ENCODE measurements around the gene POLN. TPM values are rescaled to one million over a fixed set of nuclear protein-coding genes. Genes with fewer than 3 reads are reported as not detected.

POLN gene
- polyA plus RNA-seq, 1 experiment: 0.35 TPM

DNA sequence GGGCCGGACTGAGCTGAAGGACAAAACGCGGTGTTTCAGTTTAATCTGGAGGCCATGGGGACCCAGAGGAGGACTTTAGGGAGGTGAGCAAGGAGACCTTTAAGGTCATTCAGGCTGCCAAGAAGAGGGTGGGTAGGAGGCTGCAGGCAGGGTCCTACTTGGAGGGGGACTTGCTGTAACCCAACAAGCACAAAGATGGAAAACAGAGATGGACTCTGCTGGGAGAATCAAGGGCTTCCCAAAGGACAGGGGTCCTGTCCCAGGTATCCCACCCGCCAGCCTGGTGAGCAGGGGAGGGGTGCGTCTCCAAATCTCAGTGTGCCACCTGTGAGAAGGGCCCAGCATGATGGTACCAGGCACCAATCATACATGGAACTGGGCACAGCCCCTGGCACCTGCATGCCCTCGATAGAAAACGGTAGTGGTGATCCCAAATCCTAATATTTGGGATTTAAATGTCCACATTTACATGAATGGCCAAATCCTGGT lies 3.9 kb upstream of the POLN start:
- TF ChIP-seq, protein P1, sequence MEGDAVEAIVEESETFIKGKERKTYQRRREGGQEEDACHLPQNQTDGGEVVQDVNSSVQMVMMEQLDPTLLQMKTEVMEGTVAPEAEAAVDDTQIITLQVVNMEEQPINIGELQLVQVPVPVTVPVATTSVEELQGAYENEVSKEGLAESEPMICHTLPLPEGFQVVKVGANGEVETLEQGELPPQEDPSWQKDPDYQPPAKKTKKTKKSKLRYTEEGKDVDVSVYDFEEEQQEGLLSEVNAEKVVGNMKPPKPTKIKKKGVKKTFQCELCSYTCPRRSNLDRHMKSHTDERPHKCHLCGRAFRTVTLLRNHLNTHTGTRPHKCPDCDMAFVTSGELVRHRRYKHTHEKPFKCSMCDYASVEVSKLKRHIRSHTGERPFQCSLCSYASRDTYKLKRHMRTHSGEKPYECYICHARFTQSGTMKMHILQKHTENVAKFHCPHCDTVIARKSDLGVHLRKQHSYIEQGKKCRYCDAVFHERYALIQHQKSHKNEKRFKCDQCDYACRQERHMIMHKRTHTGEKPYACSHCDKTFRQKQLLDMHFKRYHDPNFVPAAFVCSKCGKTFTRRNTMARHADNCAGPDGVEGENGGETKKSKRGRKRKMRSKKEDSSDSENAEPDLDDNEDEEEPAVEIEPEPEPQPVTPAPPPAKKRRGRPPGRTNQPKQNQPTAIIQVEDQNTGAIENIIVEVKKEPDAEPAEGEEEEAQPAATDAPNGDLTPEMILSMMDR (IDR thresholded peaks at IDR 0.05; ENCODE audit: low read depth, low read length): no peak
- CTCF ChIA-PET: no interaction called here
- no peak overlapping the region for H3K4me3 ChIP-seq (ENCODE audit: low read depth, low read length)
- H3K27me3 ChIP-seq (ENCODE audit: control insufficient read depth, insufficient read depth, low read length): no peaks in the 10 kb centered on the region
- no peak for DNase-seq (ENCODE audit: low read depth, low spot score)
- H3K27ac ChIP-seq (ENCODE audit: low read depth, low read length): no peak overlapping the region
- POLR2A ChIA-PET: interaction anchor here (1.6 kb wide), 1 partner anchor 16 kb away, joined by 7 read pairs; the partner anchor contains the start of gene MXD4
- H3K9me3 ChIP-seq (ENCODE audit: control insufficient read depth, insufficient read depth, low read length): peaks cover 3% of the 10 kb centered on the region; the same call in 1 of the 2 replicates

GRCh38 chr4:2245057-2245786 lies 3.3 kb upstream of the POLN start:
- ChIA-PET CTCF (no interaction called here), POLR2A (interaction anchor here (1.6 kb wide), 1 partner anchor 17 kb away, joined by 7 read pairs; the partner anchor contains the start of gene MXD4)
- Histone ChIP-seq H3K4me3 (ENCODE audit: low read depth, low read length) (no peak overlapping the region), H3K27me3 (ENCODE audit: control insufficient read depth, insufficient read depth, low read length) (no peaks in the 10 kb centered on the region), H3K27ac (ENCODE audit: low read depth, low read length) (peak overlapping the region; percentile 24), H3K9me3 (ENCODE audit: control insufficient read depth, insufficient read depth, low read length) (peaks cover 3% of the 10 kb centered on the region; the same call in 1 of the 2 replicates)
- no peak for DNase-seq (ENCODE audit: low read depth, low spot score)
- TF ChIP-seq, protein P1 (IDR thresholded peaks at IDR 0.05; ENCODE audit: low read depth, low read length): no peak

GRCh38 chr4:2243681-2244380 lies 1.9 kb upstream of the POLN start:
- Histone ChIP-seq H3K27ac (ENCODE audit: low read depth, low read length) (no peak overlapping the region), H3K9me3 (ENCODE audit: control insufficient read depth, insufficient read depth, low read length) (peaks cover 3% of the 10 kb centered on the region; the same call in 1 of the 2 replicates), H3K27me3 (ENCODE audit: control insufficient read depth, insufficient read depth, low read length) (no peaks in the 10 kb centered on the region), H3K4me3 (ENCODE audit: low read depth, low read length) (no peak overlapping the region)
- TF ChIP-seq, protein P1 (IDR thresholded peaks at IDR 0.05; ENCODE audit: low read depth, low read length): peak; percentile 15; the same call in 1 of the 2 replicates
- DNase-seq (ENCODE audit: low read depth, low spot score): no peak
- ChIA-PET POLR2A (no interaction called here), CTCF (interaction anchor here (0.6 to 0.9 kb wide), 4 partner anchors 30 to 110 kb away, joined by 3 to 4 read pairs (median 3); no protein-coding TSS in a partner anchor)

GRCh38 chr4:2241003-2241402 lies 918 bp downstream of the POLN start:
- H3K9me3 ChIP-seq (ENCODE audit: control insufficient read depth, insufficient read depth, low read length): peaks cover 3% of the 10 kb centered on the region; the same call in 1 of the 2 replicates
- no peaks in the 10 kb centered on the region for H3K27me3 ChIP-seq (ENCODE audit: control insufficient read depth, insufficient read depth, low read length)
- H3K4me3 ChIP-seq (ENCODE audit: low read depth, low read length): peak overlapping the region; percentile 89
- ChIA-PET POLR2A (interaction anchor here (1.4 to 1.6 kb wide), 2 partner anchors 21 to 23 kb away, joined by 4 to 10 read pairs; partner anchors contain the start of gene MXD4), CTCF (interaction anchor here (1.3 to 2.3 kb wide), 2 partner anchors 21 to 221 kb away, joined by 4 to 7 read pairs; no protein-coding TSS in a partner anchor)
- no peak overlapping the region for H3K27ac ChIP-seq (ENCODE audit: low read depth, low read length)
- TF ChIP-seq, protein P1 (IDR thresholded peaks at IDR 0.05; ENCODE audit: low read depth, low read length): no peak
- DNase-seq (ENCODE audit: low read depth, low spot score): no peak

All from AG04450 (cell line).